Cardiac fibroblast (primary cell): Measurements from ENCODE around the gene SPINT3.
A peak's percentile ranks its signal among the peaks of the same experiment; 100 is the strongest.
"Not testable (repeated sequence)": the region's sequence is repeated elsewhere in the genome, so short reads cannot be mapped to it uniquely, and the experiment has no call there.

Source experiments
- DNase-seq, 2 donors: peaks; one replicate each; pipeline versions ENCODE4 v3.0.0 to v3.0.0-alpha.2; 2010; ENCODE audit warnings: low read depth in 2 of 2
- H3K4me3 ChIP-seq, 2 donors: replicated peaks in 1 of 2; 1 replicate in 1 of 2; 2 replicates in 1 of 2; pipeline ENCODE4 v1.5.1; 2011; ENCODE audit warnings: low read depth in 2 of 2, low read length in 2 of 2, mild to moderate bottlenecking in 2 of 2, moderate library complexity in 1 of 2
- CTCF ChIP-seq: IDR thresholded peaks from one replicate; pipeline ENCODE4 v1.5.1; 2011; ENCODE audit warnings: low read depth, mild to moderate bottlenecking, low read length, inconsistent platforms

The SPINT3 gene

GRCh38 chr20:45495501-45495941, 19.9 kb downstream of the SPINT3 start:
- no peak for TF ChIP-seq CTCF
- H3K4me3 ChIP-seq: no peak overlapping the region
- DNase-seq: no peak

- peak in 1 of 2 donors; percentile 16 for DNase-seq
- H3K4me3 ChIP-seq: no peak overlapping the region
- TF ChIP-seq CTCF: no peak
These were observed 26.3 kb downstream of the SPINT3 start for GRCh38 chr20:45489083-45489531.

GRCh38 chr20:45487231-45487635, 28.2 kb downstream of the SPINT3 start:
- no peak for TF ChIP-seq CTCF
- DNase-seq: no peak
- no peak overlapping the region for H3K4me3 ChIP-seq

GRCh38 chr20:45485388-45485787, 30.0 kb downstream of the SPINT3 start:
- no peak for TF ChIP-seq CTCF
- no peak for DNase-seq
- no peak overlapping the region for H3K4me3 ChIP-seq

GRCh38 chr20:45484676-45485075, 30.7 kb downstream of the SPINT3 start:
- no peak for TF ChIP-seq CTCF
- no peak overlapping the region for H3K4me3 ChIP-seq

GRCh38 chr20:45479822-45480221, 35.6 kb downstream of the SPINT3 start:
- H3K4me3 ChIP-seq: no peak overlapping the region
- DNase-seq: no peak
- TF ChIP-seq CTCF: no peak

More at GRCh38 chr20:45484676-45485075, 30.7 kb downstream of the SPINT3 start:
- no peak for DNase-seq

GRCh38 chr20:45477530-45478148, 37.8 kb downstream of the SPINT3 start:
- DNase-seq, H3K4me3 ChIP-seq: not testable (repeated sequence)

- not testable (repeated sequence) for DNase-seq, H3K4me3 ChIP-seq
These were observed 43.1 kb downstream of the SPINT3 start for GRCh38 chr20:45472286-45472685.
